GM23338 (cell line): ENCODE data around the gene PDF. TPM values are rescaled to one million over a fixed set of nuclear protein-coding genes. Genes with fewer than 3 reads are reported as not detected.

Experiments
- ATAC-seq: fragments of 200-7000 bp; cut with Tn5 transposase; 3 replicates; pipeline ENCODE4 v1.9.1; 2020
- DNase-seq: peaks from one replicate; pipeline ENCODE4 v3.0.0-alpha.2; 2015; ENCODE audit warnings: low spot score
- H2AFZ ChIP-seq: fragments of 200-600 bp; sonication (generic); 2 replicates; pipeline ENCODE4 v1.8.0; 2016; ENCODE audit warnings: antibody characterized with exemption, mild to moderate bottlenecking, moderate library complexity
- H3F3A ChIP-seq: fragments of 200-600 bp; sonication (generic); replicated peaks from 2 replicates; pipeline ENCODE4 v1.8.0; 2017; ENCODE audit warnings: antibody characterized with exemption, mixed run types, low read depth
- H3K27ac ChIP-seq: fragments of 200-600 bp; sonication (generic); 2 replicates; pipeline ENCODE4 v1.6.1; 2016; ENCODE audit warnings: low read depth
- H3K27me3 ChIP-seq: fragments of 200-600 bp; sonication (generic); 2 replicates; pipeline ENCODE4 v1.8.0; 2016; ENCODE audit warnings: mild to moderate bottlenecking, mixed run types, moderate library complexity; ENCODE audit not compliant: insufficient read depth
- H3K36me3 ChIP-seq: fragments of 200-600 bp; sonication (generic); 2 replicates; pipeline ENCODE4 v1.8.0; 2016; ENCODE audit warnings: mild to moderate bottlenecking; ENCODE audit not compliant: insufficient read depth
- H3K4me1 ChIP-seq: fragments of 200-600 bp; sonication (generic); 2 replicates; pipeline ENCODE4 v1.8.0; 2016; ENCODE audit warnings: mild to moderate bottlenecking, moderate library complexity; ENCODE audit not compliant: insufficient read depth
- H3K4me2 ChIP-seq: fragments of 200-600 bp; sonication (generic); 2 replicates; pipeline ENCODE4 v1.7.1; 2017; ENCODE audit warnings: mixed run types
- H3K4me3 ChIP-seq: fragments of 200-600 bp; sonication (generic); 2 replicates; pipeline ENCODE4 v1.6.1; 2016; ENCODE audit warnings: mixed run types
- H3K79me2 ChIP-seq: fragments of 200-600 bp; sonication (generic); replicated peaks from 2 replicates; pipeline ENCODE4 v1.8.0; 2017; ENCODE audit warnings: mild to moderate bottlenecking; ENCODE audit not compliant: insufficient read depth
- H3K9me2 ChIP-seq: fragments of 200-600 bp; sonication (generic); 2 replicates; pipeline ENCODE4 v1.8.0; 2017; ENCODE audit not compliant: insufficient read depth
- H4K20me1 ChIP-seq: fragments of 200-600 bp; sonication (generic); replicated peaks from 2 replicates; pipeline ENCODE4 v1.8.0; 2017; ENCODE audit warnings: mild to moderate bottlenecking; ENCODE audit not compliant: insufficient read depth
- H3K27ac Mint-ChIP-seq: 2 replicates; pipeline ENCODE4 v1.8.0; 2020; ENCODE audit warnings: inconsistent platforms, mild to moderate bottlenecking, moderate library complexity, mixed read lengths
- H3K27me3 Mint-ChIP-seq: 3 replicates; pipeline ENCODE4 v1.8.0; 2022; ENCODE audit warnings: low read depth, mild to moderate bottlenecking, moderate library complexity, mixed read lengths, inconsistent platforms; ENCODE audit not compliant: insufficient read depth, poor library complexity
- H3K36me3 Mint-ChIP-seq: 3 replicates; pipeline ENCODE4 v1.8.0; 2021; ENCODE audit warnings: low read depth, mild to moderate bottlenecking, inconsistent platforms, moderate library complexity, mixed read lengths
- H3K4me1 Mint-ChIP-seq: 3 replicates; pipeline ENCODE4 v1.8.0; 2020; ENCODE audit warnings: mild to moderate bottlenecking, inconsistent platforms, mixed read lengths
- H3K4me3 Mint-ChIP-seq: 3 replicates; pipeline ENCODE4 v1.8.0; 2021; ENCODE audit warnings: moderate library complexity, mild to moderate bottlenecking, inconsistent platforms, mixed read lengths
- H3K9me3 Mint-ChIP-seq: 3 replicates; pipeline ENCODE4 v1.8.0; 2020; ENCODE audit warnings: moderate library complexity, mild to moderate bottlenecking, inconsistent platforms, mixed read lengths
- CTCF ChIP-seq, 2 experiments: fragments of 200-600 bp in 1 of 2; sonication (generic) in 1 of 2; conservative IDR thresholded peaks; 2 replicates each; pipeline versions ENCODE4 v1.5.1 to v1.6.1; 2016 to 2017; ENCODE audit warnings: antibody characterized with exemption in 2 of 2, low read depth in 2 of 2, mild to moderate bottlenecking in 2 of 2, moderate library complexity in 1 of 2
- ETS1 ChIP-seq: IDR thresholded peaks from 2 replicates; pipeline ENCODE4 v1.6.1; 2016; ENCODE audit warnings: antibody characterized with exemption
- EZH2 ChIP-seq: fragments of 200-600 bp; sonication (generic); IDR thresholded peaks from one replicate; pipeline ENCODE4 v1.8.0; 2017; ENCODE audit warnings: antibody characterized with exemption, mild to moderate bottlenecking, low read depth; ENCODE audit not compliant: unreplicated experiment
- EZH2phosphoT487 ChIP-seq: fragments of 200-600 bp; sonication (generic); IDR thresholded peaks from one replicate; pipeline ENCODE4 v1.8.1; 2018; ENCODE audit warnings: antibody characterized with exemption; ENCODE audit not compliant: unreplicated experiment
- NANOG ChIP-seq: IDR thresholded peaks from 2 replicates; pipeline ENCODE4 v1.6.1; 2016; ENCODE audit warnings: antibody characterized with exemption, borderline replicate concordance
- ZNF114 ChIP-seq: fragments of 250-450 bp; sonication (Bioruptor Pico); IDR thresholded peaks from 2 replicates; pipeline ENCODE4 v1.5.0; 2020; ENCODE audit warnings: mild to moderate bottlenecking, moderate library complexity
- ZNF331 ChIP-seq: fragments of 250-450 bp; sonication (Bioruptor Pico); IDR thresholded peaks from 2 replicates; pipeline ENCODE4 v1.5.0; 2020; ENCODE audit warnings: low read depth, mild to moderate bottlenecking, moderate library complexity
- ZNF462 ChIP-seq: fragments of 250-450 bp; sonication (Bioruptor Pico); IDR thresholded peaks from 2 replicates; pipeline ENCODE4 v1.5.0; 2020; ENCODE audit warnings: mild to moderate bottlenecking, moderate library complexity
- polyA plus RNA-seq: library from polyadenylated mRNA; unstranded; fragments of >200 nt; fragmentation: Nextera tagmentation; extraction: Ambion mirVana; gene quantifications from 2 replicates; pipeline ENCODE4 v1.2.1, GENCODE V29; 2016
- total RNA-seq: library from RNA; depleted of rRNA; stranded (reverse); fragments of >200 nt; shearing (Covaris generic); gene quantifications from 2 replicates; pipeline ENCODE4 v1.2.3, GENCODE V29; 2014

The PDF gene
- total and polyA plus RNA-seq, 2 experiments from 2014 or later: 18.8 to 43.4 TPM

- no peak overlapping the region; the same call in 1 of the 2 replicates for H3K27ac ChIP-seq
- peaks cover 8% of the 10 kb centered on the region for H3K27me3 Mint-ChIP-seq
- no peak overlapping the region for H3K27ac Mint-ChIP-seq
- no peak overlapping the region for H3K4me2 ChIP-seq
- peaks cover 8% of the 10 kb centered on the region; the same call in 1 of the 2 replicates for H3K4me1 ChIP-seq
- H3F3A ChIP-seq: peaks cover 5% of the 10 kb centered on the region; the same call in 1 of the 2 replicates
- peak; percentile 35 for DNase-seq
- H3K9me2 ChIP-seq: no peaks in the 10 kb centered on the region
- peaks cover 13% of the 10 kb centered on the region for H4K20me1 ChIP-seq
- peaks cover 6% of the 10 kb centered on the region; the same call in 2 of the 3 replicates for H3K36me3 Mint-ChIP-seq
- H3K4me3 Mint-ChIP-seq: no peak overlapping the region
- peaks cover 20% of the 10 kb centered on the region for H3K79me2 ChIP-seq
- H3K4me3 ChIP-seq: no peak overlapping the region
- H3K4me1 Mint-ChIP-seq: peaks cover 5% of the 10 kb centered on the region
- no peaks in the 10 kb centered on the region for H3K27me3 ChIP-seq
- no peak for TF ChIP-seq NANOG
- 0 out of 4 replicates have a peak, but pooled peaks of 1 of the 2 experiments have one; percentile 8 for TF ChIP-seq CTCF (conservative IDR thresholded peaks at IDR 0.05; ENCODE audit: low read depth in 2 of 2)
- H2AFZ ChIP-seq: no peak overlapping the region
- no peaks in the 10 kb centered on the region for H3K36me3 ChIP-seq
- H3K9me3 Mint-ChIP-seq: no peaks in the 10 kb centered on the region
- no peak for ATAC-seq
Measured at GRCh38 chr16:69309316-69309715, 21.1 kb downstream of the PDF start.

GRCh38 chr16:69307856-69308255, 22.5 kb downstream of the PDF start:
- H3K36me3 Mint-ChIP-seq: peaks cover 2% of the 10 kb centered on the region; the same call in 1 of the 3 replicates
- Histone ChIP-seq H3F3A (peaks cover 5% of the 10 kb centered on the region; the same call in 1 of the 2 replicates), H3K4me3 (no peak overlapping the region), H3K27me3 (no peaks in the 10 kb centered on the region), H3K36me3 (no peaks in the 10 kb centered on the region), H4K20me1 (peaks cover 6% of the 10 kb centered on the region; the same call in 1 of the 2 replicates), H3K79me2 (peaks cover 10% of the 10 kb centered on the region), H3K4me1 (peaks cover 8% of the 10 kb centered on the region; the same call in 1 of the 2 replicates), H3K4me2 (no peak overlapping the region), H3K9me2 (no peaks in the 10 kb centered on the region), H2AFZ (no peak overlapping the region), H3K27ac (no peak overlapping the region)
- no peak for TF ChIP-seq ETS1
- TF ChIP-seq EZH2phosphoT487: no peak
- no peak for TF ChIP-seq ZNF331
- no peak for TF ChIP-seq ZNF114 (CRISPR knock-in tag)
- no peak for TF ChIP-seq EZH2
- no peak for TF ChIP-seq ZNF462
- no peak for TF ChIP-seq NANOG
- peaks cover 2% of the 10 kb centered on the region for H3K27me3 Mint-ChIP-seq
- no peak for DNase-seq
- H3K4me3 Mint-ChIP-seq: no peak overlapping the region
- peaks cover 5% of the 10 kb centered on the region for H3K4me1 Mint-ChIP-seq
- no peak overlapping the region for H3K27ac Mint-ChIP-seq
- ATAC-seq: no peak
- no peaks in the 10 kb centered on the region for H3K9me3 Mint-ChIP-seq
